Stomach (tissue), 4 donors: ENCODE measurements around the gene SPRED3.

Source experiments
- EP300 ChIP-seq: sonication (generic); formaldehyde crosslinking; IDR thresholded peaks from one replicate; pipeline ENCODE4 v1.6.1; 2017; ENCODE audit warnings: antibody characterized with exemption
- POLR2A ChIP-seq, 4 donors: fragments of 450-650 bp; IDR thresholded peaks; one replicate each; pipeline ENCODE4 v1.6.1; 2016; ENCODE audit warnings: antibody characterized with exemption in 4 of 4, control low read depth in 2 of 4, mild to moderate bottlenecking in 1 of 4, moderate library complexity in 1 of 4
- POLR2AphosphoS5 ChIP-seq, 3 donors: sonication (generic); formaldehyde crosslinking; IDR thresholded peaks; one replicate each; pipeline ENCODE4 v1.6.1; 2016; ENCODE audit warnings: antibody characterized with exemption in 3 of 3
- TF ChIP-seq, protein P1 (sequence below), 7 experiments: fragments of 450-650 bp in 4 of 7; fragments of 200-600 bp in 3 of 7; sonication (generic) in 3 of 7; IDR thresholded peaks; one replicate each; pipeline ENCODE4 v1.5.1; 2016 to 2019; ENCODE audit warnings: antibody characterized with exemption in 7 of 7, control low read depth in 2 of 7, mild to moderate bottlenecking in 1 of 7

DNA sequence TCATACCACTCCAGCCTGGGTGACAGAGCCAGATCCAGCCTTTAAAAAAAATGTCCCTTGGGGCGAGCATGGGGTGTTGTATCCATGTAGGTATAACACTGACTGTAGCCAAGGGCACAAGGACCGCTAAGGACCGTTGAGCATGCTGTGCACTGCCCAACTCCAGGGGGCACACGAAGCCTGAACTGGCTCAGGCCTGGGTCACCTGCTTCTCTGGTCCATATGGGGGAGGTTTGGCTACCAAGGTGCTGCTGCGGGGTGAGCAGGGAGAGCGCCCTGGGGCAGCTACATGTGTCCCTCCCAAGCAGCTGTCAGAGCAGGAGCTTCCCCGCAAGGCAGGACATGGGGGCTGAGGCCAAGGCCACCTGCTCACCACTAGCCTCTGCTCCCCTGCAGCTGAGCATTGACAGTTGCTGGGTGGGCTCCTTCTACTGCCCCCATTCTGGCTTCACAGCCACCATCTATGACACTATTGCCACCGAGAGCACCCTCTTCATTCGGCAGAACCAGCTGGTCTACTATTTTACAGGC lies 36.6 kb upstream of the SPRED3 start:
- TF ChIP-seq, protein P1, sequence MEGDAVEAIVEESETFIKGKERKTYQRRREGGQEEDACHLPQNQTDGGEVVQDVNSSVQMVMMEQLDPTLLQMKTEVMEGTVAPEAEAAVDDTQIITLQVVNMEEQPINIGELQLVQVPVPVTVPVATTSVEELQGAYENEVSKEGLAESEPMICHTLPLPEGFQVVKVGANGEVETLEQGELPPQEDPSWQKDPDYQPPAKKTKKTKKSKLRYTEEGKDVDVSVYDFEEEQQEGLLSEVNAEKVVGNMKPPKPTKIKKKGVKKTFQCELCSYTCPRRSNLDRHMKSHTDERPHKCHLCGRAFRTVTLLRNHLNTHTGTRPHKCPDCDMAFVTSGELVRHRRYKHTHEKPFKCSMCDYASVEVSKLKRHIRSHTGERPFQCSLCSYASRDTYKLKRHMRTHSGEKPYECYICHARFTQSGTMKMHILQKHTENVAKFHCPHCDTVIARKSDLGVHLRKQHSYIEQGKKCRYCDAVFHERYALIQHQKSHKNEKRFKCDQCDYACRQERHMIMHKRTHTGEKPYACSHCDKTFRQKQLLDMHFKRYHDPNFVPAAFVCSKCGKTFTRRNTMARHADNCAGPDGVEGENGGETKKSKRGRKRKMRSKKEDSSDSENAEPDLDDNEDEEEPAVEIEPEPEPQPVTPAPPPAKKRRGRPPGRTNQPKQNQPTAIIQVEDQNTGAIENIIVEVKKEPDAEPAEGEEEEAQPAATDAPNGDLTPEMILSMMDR (IDR thresholded peaks at IDR 0.05): no peak
- TF ChIP-seq POLR2AphosphoS5 (IDR thresholded peaks at IDR 0.05) (no peak), POLR2A (IDR thresholded peaks at IDR 0.05) (no peak), EP300 (no peak)
